ENCODE measurements around the gene CDKAL1. TPM values are rescaled to one million over a fixed set of nuclear protein-coding genes. Genes with fewer than 3 reads are reported as not detected.
"Not testable (repeated sequence)": the region's sequence is repeated elsewhere in the genome, so short reads cannot be mapped to it uniquely, and the experiment has no call there.

The CDKAL1 gene
- total and polyA plus RNA-seq, 4 donors = 2.0 to 12.9 (median 6.7) TPM

DNA sequence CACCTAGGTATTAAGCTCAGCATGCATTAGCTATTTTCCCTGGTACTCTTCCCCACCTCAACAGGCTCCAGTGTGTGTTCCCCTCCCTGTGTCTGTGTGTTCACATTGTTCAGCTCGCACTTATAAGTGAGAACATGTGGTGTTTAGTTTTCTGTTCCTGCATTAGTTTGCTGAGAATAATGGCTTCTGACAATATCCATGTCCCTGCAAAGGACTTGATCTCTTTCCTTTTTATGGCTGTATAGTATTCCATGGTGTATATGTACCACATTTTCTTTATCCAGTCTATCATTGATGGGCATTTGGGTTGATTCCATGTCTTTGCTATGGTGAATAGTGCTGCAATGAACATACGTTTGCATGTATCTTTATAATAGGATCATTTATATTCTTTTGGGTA, 521.2 kb downstream of the CDKAL1 start:
- H3K9me3 ChIP-seq (ENCODE audit: control insufficient read depth in 4 of 4, low read length in 3 of 4); H3K9ac ChIP-seq (ENCODE audit: low read depth in 1 of 2, low read length in 2 of 2); H3K27me3 ChIP-seq (ENCODE audit: control insufficient read depth in 4 of 4, insufficient read depth in 4 of 4, low read length in 3 of 4); H3K4me1 ChIP-seq (ENCODE audit: control insufficient read depth in 4 of 4, insufficient read depth in 4 of 4, low read length in 3 of 4); H3K4me3 ChIP-seq (ENCODE audit: low read depth in 1 of 3, low read length in 3 of 3); H3K27ac ChIP-seq (ENCODE audit: low read depth in 1 of 2, low read length in 2 of 2); DNase-seq (ENCODE audit: low spot score); H3K36me3 ChIP-seq (ENCODE audit: control insufficient read depth in 4 of 4, insufficient read depth in 3 of 4, low read depth in 1 of 4, low read length in 3 of 4): not testable (repeated sequence)
- 98% methylated on average over 2 of the region's 2 CpGs for WGBS

DNA sequence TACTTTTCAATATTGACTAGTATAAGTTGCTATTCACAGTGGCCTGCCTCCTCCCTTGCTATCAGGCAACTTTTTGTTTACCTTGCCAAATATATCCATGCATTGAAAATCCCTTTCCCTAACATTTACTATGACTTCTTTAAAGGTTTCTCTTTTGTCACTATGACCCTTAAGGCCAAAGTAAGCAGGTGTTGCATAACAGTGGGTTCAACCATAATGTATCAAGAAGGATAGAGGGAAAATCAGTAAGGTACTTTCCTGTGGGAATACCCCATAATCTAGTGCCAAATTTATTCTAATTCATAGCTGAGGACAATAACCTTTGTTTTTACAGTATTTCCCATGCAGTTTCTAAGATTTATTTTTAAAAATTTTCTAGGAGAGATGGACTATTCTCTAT, 527.6 kb downstream of the CDKAL1 start:
- Histone ChIP-seq H3K27me3 (ENCODE audit: control insufficient read depth in 4 of 4, insufficient read depth in 4 of 4, low read length in 3 of 4) (no peaks in the 10 kb centered on the region), H3K9ac (ENCODE audit: low read depth in 1 of 2, low read length in 2 of 2) (no peak overlapping the region), H3K4me3 (ENCODE audit: low read depth in 1 of 3, low read length in 3 of 3) (no peak overlapping the region), H3K27ac (ENCODE audit: low read depth in 1 of 2, low read length in 2 of 2) (no peak overlapping the region), H3K36me3 (ENCODE audit: control insufficient read depth in 4 of 4, insufficient read depth in 3 of 4, low read depth in 1 of 4, low read length in 3 of 4) (no peaks in the 10 kb centered on the region), H3K4me1 (ENCODE audit: control insufficient read depth in 4 of 4, insufficient read depth in 4 of 4, low read length in 3 of 4) (peaks cover 0 to 6% (median 3%) of the 10 kb centered on the region in 4 donors), H3K9me3 (ENCODE audit: control insufficient read depth in 4 of 4, low read length in 3 of 4) (peaks cover 0 to 4% (median under 1%) of the 10 kb centered on the region in 4 donors)
- TF ChIP-seq RAD21 (IDR thresholded peaks at IDR 0.05) = no peak
- TF ChIP-seq HNF4G (IDR thresholded peaks at IDR 0.05) = peak; percentile 36
- TF ChIP-seq RXRA (IDR thresholded peaks at IDR 0.05) = peak in 1 of 2 donors; percentile 15
- TF ChIP-seq TAF1 (conservative IDR thresholded peaks at IDR 0.05) = no peak
- TF ChIP-seq HNF4A (conservative IDR thresholded peaks at IDR 0.05) = peak; percentile 78 to 79
- DNase-seq (ENCODE audit: low spot score) = no peak

DNA sequence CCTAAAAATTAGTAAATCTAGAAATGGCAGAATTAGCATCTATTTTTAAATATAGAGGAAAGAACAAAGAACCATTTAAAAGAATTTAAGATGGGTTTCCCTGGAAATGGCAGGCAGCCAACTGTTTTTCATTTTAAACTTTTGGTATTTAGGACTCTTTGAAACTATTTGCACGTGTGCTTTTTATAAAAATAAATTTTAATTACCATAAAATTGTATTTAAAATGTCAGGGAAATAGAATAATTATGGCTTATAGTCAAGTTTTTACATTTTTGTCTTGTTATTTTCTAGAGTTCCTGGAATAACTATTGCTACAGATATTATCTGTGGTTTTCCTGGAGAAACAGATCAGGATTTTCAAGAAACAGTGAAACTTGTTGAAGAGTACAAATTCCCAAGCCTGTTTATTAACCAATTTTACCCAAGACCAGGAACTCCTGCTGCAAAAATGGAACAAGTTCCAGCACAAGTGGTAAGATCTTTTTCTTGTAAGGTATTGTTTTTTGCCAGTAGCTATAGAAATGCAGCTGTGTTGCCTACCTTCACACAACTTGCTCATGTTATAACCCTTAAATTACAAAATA, 530.6 kb downstream of the CDKAL1 start:
- Histone ChIP-seq H3K9me3 (ENCODE audit: control insufficient read depth in 4 of 4, low read length in 3 of 4) (no peaks in the 10 kb centered on the region), H3K36me3 (ENCODE audit: control insufficient read depth in 4 of 4, insufficient read depth in 3 of 4, low read depth in 1 of 4, low read length in 3 of 4) (no peaks in the 10 kb centered on the region), H3K4me1 (ENCODE audit: control insufficient read depth in 4 of 4, insufficient read depth in 4 of 4, low read length in 3 of 4) (peaks cover 0 to 6% (median 3%) of the 10 kb centered on the region in 4 donors), H3K27ac (ENCODE audit: low read depth in 1 of 2, low read length in 2 of 2) (no peak overlapping the region), H3K9ac (ENCODE audit: low read depth in 1 of 2, low read length in 2 of 2) (no peak overlapping the region), H3K4me3 (ENCODE audit: low read depth in 1 of 3, low read length in 3 of 3) (no peak overlapping the region), H3K27me3 (ENCODE audit: control insufficient read depth in 4 of 4, insufficient read depth in 4 of 4, low read length in 3 of 4) (no peaks in the 10 kb centered on the region)
- TF ChIP-seq SP1 (IDR thresholded peaks at IDR 0.05) (no peak), JUND (IDR thresholded peaks at IDR 0.05) (no peak), RXRA (IDR thresholded peaks at IDR 0.05) (no peak), EGR1 (IDR thresholded peaks at IDR 0.05; ENCODE audit: low read depth in 2 of 2) (no peak), NR2F2 (IDR thresholded peaks at IDR 0.05) (no peak), TAF1 (conservative IDR thresholded peaks at IDR 0.05) (no peak), HNF4G (IDR thresholded peaks at IDR 0.05) (no peak)
- TF ChIP-seq, protein P1, sequence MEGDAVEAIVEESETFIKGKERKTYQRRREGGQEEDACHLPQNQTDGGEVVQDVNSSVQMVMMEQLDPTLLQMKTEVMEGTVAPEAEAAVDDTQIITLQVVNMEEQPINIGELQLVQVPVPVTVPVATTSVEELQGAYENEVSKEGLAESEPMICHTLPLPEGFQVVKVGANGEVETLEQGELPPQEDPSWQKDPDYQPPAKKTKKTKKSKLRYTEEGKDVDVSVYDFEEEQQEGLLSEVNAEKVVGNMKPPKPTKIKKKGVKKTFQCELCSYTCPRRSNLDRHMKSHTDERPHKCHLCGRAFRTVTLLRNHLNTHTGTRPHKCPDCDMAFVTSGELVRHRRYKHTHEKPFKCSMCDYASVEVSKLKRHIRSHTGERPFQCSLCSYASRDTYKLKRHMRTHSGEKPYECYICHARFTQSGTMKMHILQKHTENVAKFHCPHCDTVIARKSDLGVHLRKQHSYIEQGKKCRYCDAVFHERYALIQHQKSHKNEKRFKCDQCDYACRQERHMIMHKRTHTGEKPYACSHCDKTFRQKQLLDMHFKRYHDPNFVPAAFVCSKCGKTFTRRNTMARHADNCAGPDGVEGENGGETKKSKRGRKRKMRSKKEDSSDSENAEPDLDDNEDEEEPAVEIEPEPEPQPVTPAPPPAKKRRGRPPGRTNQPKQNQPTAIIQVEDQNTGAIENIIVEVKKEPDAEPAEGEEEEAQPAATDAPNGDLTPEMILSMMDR (IDR thresholded peaks at IDR 0.05; ENCODE audit: low read depth, low read length, missing input control) = no peak
- TF ChIP-seq, protein P2, sequence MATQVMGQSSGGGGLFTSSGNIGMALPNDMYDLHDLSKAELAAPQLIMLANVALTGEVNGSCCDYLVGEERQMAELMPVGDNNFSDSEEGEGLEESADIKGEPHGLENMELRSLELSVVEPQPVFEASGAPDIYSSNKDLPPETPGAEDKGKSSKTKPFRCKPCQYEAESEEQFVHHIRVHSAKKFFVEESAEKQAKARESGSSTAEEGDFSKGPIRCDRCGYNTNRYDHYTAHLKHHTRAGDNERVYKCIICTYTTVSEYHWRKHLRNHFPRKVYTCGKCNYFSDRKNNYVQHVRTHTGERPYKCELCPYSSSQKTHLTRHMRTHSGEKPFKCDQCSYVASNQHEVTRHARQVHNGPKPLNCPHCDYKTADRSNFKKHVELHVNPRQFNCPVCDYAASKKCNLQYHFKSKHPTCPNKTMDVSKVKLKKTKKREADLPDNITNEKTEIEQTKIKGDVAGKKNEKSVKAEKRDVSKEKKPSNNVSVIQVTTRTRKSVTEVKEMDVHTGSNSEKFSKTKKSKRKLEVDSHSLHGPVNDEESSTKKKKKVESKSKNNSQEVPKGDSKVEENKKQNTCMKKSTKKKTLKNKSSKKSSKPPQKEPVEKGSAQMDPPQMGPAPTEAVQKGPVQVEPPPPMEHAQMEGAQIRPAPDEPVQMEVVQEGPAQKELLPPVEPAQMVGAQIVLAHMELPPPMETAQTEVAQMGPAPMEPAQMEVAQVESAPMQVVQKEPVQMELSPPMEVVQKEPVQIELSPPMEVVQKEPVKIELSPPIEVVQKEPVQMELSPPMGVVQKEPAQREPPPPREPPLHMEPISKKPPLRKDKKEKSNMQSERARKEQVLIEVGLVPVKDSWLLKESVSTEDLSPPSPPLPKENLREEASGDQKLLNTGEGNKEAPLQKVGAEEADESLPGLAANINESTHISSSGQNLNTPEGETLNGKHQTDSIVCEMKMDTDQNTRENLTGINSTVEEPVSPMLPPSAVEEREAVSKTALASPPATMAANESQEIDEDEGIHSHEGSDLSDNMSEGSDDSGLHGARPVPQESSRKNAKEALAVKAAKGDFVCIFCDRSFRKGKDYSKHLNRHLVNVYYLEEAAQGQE (IDR thresholded peaks at IDR 0.05) = no peak
- TF ChIP-seq, protein P3, sequence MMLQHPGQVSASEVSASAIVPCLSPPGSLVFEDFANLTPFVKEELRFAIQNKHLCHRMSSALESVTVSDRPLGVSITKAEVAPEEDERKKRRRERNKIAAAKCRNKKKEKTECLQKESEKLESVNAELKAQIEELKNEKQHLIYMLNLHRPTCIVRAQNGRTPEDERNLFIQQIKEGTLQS (IDR thresholded peaks at IDR 0.05) = no peak
- WGBS = 65% methylated on average over 1 of the region's 1 CpG
- DNase-seq (ENCODE audit: low spot score) = no peak

Data from liver (tissue), 9 donors.